ENCODE results near the gene RAB31.

RAB31 gene

DNA sequence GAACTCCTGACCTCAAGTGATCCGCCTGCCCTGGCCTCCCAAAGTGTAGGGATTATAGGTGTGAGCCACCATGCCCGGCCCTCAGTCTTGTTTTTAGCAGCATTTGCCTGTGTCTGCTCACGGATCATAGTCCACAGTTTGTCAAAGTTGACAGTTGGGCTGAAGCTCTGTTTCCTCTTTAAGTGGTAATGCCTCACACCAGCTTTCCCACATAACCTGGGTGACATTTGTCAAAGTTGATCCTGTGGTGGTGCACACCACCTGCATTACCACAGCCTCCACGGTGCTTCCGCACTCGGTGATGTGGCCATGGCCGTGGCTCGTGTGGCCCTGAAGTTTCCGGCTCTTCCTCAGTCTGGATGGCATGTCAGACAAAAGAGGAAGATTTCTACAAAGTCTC is 27.1 kb downstream of the RAB31 start:
- TF ChIP-seq, protein P1, sequence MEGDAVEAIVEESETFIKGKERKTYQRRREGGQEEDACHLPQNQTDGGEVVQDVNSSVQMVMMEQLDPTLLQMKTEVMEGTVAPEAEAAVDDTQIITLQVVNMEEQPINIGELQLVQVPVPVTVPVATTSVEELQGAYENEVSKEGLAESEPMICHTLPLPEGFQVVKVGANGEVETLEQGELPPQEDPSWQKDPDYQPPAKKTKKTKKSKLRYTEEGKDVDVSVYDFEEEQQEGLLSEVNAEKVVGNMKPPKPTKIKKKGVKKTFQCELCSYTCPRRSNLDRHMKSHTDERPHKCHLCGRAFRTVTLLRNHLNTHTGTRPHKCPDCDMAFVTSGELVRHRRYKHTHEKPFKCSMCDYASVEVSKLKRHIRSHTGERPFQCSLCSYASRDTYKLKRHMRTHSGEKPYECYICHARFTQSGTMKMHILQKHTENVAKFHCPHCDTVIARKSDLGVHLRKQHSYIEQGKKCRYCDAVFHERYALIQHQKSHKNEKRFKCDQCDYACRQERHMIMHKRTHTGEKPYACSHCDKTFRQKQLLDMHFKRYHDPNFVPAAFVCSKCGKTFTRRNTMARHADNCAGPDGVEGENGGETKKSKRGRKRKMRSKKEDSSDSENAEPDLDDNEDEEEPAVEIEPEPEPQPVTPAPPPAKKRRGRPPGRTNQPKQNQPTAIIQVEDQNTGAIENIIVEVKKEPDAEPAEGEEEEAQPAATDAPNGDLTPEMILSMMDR (IDR thresholded peaks at IDR 0.05; ENCODE audit: low read depth, low read length): no peak
- DNase-seq (ENCODE audit: extremely low read depth, low read depth): no peak

DNA sequence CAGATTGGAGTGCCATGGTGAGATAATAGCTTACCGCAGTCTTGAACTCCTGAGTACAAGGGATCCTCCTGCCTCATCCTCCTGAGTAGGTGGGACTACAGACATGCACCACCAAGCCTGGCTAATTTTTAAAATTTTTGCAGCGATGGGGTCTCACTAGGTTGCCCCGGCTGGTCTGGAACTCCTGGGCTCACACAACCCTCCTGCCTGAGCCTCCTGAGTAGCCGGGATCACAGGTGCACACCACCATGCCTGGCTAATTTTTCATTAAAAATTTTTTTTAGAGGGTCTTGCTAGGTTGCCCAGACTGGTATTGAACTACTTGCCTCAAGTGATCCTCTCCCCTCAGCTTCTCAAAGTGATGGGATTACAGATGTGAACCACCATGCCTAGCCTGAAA is 27.8 kb downstream of the RAB31 start:
- TF ChIP-seq, protein P1 (IDR thresholded peaks at IDR 0.05; ENCODE audit: low read depth, low read length): no peak
- no peak for DNase-seq (ENCODE audit: extremely low read depth, low read depth)

DNA sequence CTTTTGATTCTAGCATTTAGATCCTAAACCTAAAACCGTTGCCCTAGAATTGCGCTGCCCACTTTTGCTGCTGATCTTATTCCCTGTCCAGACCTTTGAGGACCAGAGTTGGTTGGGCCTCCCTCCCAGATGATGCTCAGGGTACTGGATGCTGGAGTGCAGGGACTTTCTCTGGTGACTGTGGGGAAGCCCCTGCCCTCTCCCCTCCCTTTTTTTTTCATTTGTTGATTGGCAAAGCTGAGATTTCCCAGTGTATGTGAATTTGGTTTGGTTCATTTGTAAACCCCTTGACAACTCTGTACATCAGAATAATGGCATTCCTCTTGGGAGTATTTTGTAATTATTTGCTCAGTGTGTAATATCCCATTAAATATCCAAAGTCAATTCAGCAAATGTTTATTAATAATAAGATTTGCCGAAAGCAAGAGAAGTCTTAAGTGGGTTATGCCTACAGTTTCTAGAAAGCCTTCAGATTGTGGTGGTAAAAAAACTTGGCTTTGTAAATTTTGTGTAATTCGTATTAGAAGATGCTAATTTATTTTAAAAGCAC is 28.3 kb downstream of the RAB31 start:
- no peak for DNase-seq (ENCODE audit: extremely low read depth, low read depth)
- TF ChIP-seq, protein P1 (IDR thresholded peaks at IDR 0.05; ENCODE audit: low read depth, low read length): no peak

DNA sequence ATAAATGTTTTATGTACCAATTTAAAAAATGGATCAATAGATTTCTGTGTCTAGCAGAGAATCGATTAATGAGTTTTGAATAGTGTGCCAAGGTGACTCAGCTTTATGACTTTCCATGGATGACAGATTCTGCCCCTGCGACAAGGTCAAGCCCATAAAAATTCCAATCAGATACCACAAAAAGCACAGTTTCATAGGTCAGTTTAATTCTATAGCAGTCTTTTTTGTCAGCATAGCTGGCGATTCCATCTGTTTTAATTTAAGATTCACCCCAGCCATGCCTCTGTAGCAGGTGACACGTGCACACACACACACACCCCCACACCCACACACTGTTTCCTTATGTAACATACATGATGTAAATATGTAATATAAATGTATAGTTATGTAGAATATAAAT is 28.9 kb downstream of the RAB31 start:
- TF ChIP-seq, protein P1 (IDR thresholded peaks at IDR 0.05; ENCODE audit: low read depth, low read length): no peak
- DNase-seq (ENCODE audit: extremely low read depth, low read depth): no peak

DNA sequence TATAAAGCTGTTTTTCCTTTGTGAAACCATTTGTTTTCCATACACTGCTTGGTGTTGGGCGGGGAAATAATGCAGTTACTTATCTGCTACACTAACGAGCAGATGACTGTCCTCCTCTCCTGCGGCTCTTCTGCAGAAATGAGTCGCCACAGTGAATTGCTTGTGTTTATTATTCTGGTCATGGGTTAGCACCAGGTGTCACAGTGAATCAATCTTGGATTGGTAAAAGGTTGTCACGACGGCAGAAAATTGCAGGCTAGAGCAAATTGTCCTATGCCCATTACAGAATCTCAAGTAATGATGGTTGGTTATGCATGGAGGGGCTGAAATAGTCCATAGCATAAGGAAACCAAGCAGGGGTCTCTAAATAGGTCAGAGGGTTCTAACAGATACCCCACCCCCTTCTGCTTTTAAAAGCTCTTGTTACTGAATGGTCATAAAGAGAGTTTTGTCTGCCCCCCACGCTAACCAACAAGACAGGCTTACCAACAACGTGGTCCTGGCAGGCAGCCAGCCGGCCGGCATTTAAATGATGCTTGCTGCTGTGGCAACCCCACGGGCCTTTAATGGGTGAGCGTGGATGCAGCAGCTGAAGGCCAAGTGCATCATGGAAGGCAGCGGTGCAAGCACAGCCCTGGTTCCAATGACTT is 29.5 kb downstream of the RAB31 start:
- TF ChIP-seq, protein P1 (IDR thresholded peaks at IDR 0.05; ENCODE audit: low read depth, low read length): no peak
- peak; percentile 14 for DNase-seq (ENCODE audit: extremely low read depth, low read depth)

DNA sequence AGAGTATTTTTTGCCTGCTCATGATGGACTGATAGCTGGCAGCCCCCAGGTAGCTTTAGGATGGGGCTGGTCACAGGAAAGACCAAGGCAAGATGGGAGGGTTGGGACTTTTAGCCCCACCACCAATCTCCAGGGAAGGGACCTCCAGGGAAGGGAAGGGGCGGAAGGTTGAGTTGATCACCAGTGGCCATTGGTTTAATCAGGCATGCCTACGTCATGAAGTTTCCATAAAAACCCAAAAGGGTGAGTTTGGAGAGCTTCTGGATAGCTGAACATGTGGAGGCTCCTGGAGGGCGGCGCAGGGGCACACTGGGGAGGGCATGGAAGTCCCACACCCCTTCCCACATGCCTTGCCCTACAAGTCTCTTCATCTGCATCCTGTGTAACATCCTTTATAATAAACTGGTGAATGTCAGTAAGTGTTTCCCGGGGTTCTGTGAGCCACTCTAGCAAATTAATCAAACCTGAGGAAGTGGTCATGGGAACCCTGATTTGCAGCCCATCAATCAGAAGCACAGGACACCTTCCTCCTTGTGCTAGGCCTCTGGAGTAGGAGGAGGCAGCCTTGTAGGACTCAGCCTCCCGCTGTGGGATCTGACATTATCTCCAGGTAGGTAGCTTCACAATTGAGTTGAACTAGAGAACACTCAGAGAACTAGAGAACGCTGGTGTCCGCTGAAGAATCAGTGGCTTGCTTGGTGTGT is 30.3 kb downstream of the RAB31 start:
- DNase-seq (ENCODE audit: extremely low read depth, low read depth): no peak
- TF ChIP-seq, protein P1 (IDR thresholded peaks at IDR 0.05; ENCODE audit: low read depth, low read length): no peak

DNA sequence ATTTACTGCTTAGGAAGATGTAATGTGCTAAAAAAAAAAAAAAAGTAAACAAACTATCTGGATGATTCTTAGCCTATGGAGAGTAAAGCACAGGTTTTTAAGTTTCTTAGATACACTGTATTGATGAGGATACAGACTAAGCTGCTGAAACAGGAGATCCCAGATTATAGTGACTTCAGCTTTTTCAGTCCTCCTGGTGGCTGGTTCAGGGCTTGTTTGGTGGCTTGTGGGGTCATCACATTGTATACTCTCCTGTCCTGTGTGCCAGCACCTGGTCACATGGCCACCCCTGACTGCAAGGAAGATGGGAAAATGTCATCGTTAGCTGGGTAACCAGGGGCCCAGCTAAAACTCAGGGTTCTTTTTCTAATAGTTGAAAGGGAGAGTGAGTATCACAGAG is 31.4 kb downstream of the RAB31 start:
- TF ChIP-seq, protein P1 (IDR thresholded peaks at IDR 0.05; ENCODE audit: low read depth, low read length): no peak
- DNase-seq (ENCODE audit: extremely low read depth, low read depth): no peak

Measured in AG09319 (cell line).